Mammary epithelial cell (primary cell): ENCODE results near the gene SORCS2.

ENCODE experiments used
- EZH2 ChIP-seq: IDR thresholded peaks from 2 replicates; pipeline ENCODE4 v1.6.1; 2012; ENCODE audit warnings: low read length, inconsistent platforms, borderline replicate concordance
- TF ChIP-seq, protein P1 (sequence below), 2 donors: IDR thresholded peaks in 1 of 2; conservative IDR thresholded peaks in 1 of 2; 2 replicates each; pipeline ENCODE4 v1.5.1; 2011 to 2012; ENCODE audit warnings: inconsistent platforms in 2 of 2, low read length in 2 of 2, mild to moderate bottlenecking in 2 of 2, control low read depth in 1 of 2, low read depth in 1 of 2; ENCODE audit not compliant: insufficient read depth in 1 of 2; ENCODE audit errors: extremely low read depth in 1 of 2

- TF ChIP-seq, protein P1, sequence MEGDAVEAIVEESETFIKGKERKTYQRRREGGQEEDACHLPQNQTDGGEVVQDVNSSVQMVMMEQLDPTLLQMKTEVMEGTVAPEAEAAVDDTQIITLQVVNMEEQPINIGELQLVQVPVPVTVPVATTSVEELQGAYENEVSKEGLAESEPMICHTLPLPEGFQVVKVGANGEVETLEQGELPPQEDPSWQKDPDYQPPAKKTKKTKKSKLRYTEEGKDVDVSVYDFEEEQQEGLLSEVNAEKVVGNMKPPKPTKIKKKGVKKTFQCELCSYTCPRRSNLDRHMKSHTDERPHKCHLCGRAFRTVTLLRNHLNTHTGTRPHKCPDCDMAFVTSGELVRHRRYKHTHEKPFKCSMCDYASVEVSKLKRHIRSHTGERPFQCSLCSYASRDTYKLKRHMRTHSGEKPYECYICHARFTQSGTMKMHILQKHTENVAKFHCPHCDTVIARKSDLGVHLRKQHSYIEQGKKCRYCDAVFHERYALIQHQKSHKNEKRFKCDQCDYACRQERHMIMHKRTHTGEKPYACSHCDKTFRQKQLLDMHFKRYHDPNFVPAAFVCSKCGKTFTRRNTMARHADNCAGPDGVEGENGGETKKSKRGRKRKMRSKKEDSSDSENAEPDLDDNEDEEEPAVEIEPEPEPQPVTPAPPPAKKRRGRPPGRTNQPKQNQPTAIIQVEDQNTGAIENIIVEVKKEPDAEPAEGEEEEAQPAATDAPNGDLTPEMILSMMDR (conservative IDR thresholded peaks at IDR 0.05 in 1 of 2, IDR thresholded peaks at IDR 0.05 in 1 of 2; ENCODE audit: extremely low read depth in 1 of 2, insufficient read depth in 1 of 2, low read depth in 1 of 2, low read length in 2 of 2), result no peak
- TF ChIP-seq EZH2, result no peak
Observed at GRCh38 chr4:7222521-7222920, 30.2 kb downstream of the SORCS2 start.
